IMR-90 (cell line): Measurements from ENCODE around the gene CFAP20. TPM values are rescaled to one million over a fixed set of nuclear protein-coding genes. Genes with fewer than 3 reads are reported as not detected.

Experiments
- ATAC-seq: fragments of 200-7000 bp; cut with Tn5 transposase; 2 replicates; pipeline ENCODE4 v1.9.1; 2020; ENCODE audit warnings: low read depth, mild to moderate bottlenecking, moderate library complexity
- Bru-seq: library from RNA; stranded (reverse); fragments of 400-500 nt; gene quantifications from one replicate; lab custom pipeline; 2021; lab: Mats Ljungman, UMichigan
- BruChase-seq, 2 experiments: library from RNA; stranded (reverse); fragments of 400-500 nt; gene quantifications; one replicate each; lab custom pipeline; 2021; lab: Mats Ljungman, UMichigan
- BruUV-seq: library from RNA; stranded (reverse); fragments of 400-500 nt; replicated peaks from 2 replicates; lab custom pipeline; 2021; lab: Mats Ljungman, UMichigan
- CTCF ChIA-PET: fragments of 300-600 bp; formaldehyde crosslinking; extraction: SDS; loops from one replicate; lab custom pipeline; 2021; ENCODE audit warnings: antibody characterized with exemption; lab: Yijun Ruan, JAX
- POLR2A ChIA-PET: fragments of 300-600 bp; sonication (Branson Sonifier 250); formaldehyde crosslinking; loops from one replicate; lab custom pipeline; 2022; ENCODE audit warnings: antibody characterized with exemption; ENCODE audit not compliant: unreplicated experiment; lab: Charles Lee
- DNase-seq: peaks from one replicate; pipeline ENCODE4 v3.0.0; 2013
- H2AFZ ChIP-seq: replicated peaks from 2 replicates; pipeline ENCODE3; 2013; ENCODE audit warnings: low read length, mild to moderate bottlenecking; ENCODE audit not compliant: poor library complexity
- H2AK5ac ChIP-seq: 2 replicates; pipeline ENCODE4 v1.6.1; 2013; ENCODE audit warnings: low read depth, low read length, inconsistent platforms
- H2AK9ac ChIP-seq: replicated peaks from 2 replicates; pipeline ENCODE3; 2013; ENCODE audit warnings: mild to moderate bottlenecking, low read depth, low read length, moderate library complexity; ENCODE audit not compliant: poor library complexity
- H2BK120ac ChIP-seq: 2 replicates; pipeline ENCODE4 v1.6.1; 2013; ENCODE audit warnings: low read depth, low read length, inconsistent platforms
- H2BK15ac ChIP-seq: 3 replicates; pipeline ENCODE4 v1.6.1; 2013; ENCODE audit warnings: low read depth, low read length, inconsistent platforms
- H2BK20ac ChIP-seq: 2 replicates; pipeline ENCODE4 v1.6.1; 2013; ENCODE audit warnings: low read depth, mild to moderate bottlenecking, inconsistent platforms, low read length, moderate library complexity
- H2BK5ac ChIP-seq: 2 replicates; pipeline ENCODE4 v1.6.1; 2013; ENCODE audit warnings: mild to moderate bottlenecking, low read depth, low read length, inconsistent platforms; ENCODE audit not compliant: poor library complexity, severe bottlenecking
- H3K14ac ChIP-seq: replicated peaks from 2 replicates; pipeline ENCODE4 v1.6.1; 2013; ENCODE audit warnings: low read depth, low read length, inconsistent platforms
- H3K18ac ChIP-seq: 2 replicates; pipeline ENCODE4 v1.6.1; 2013; ENCODE audit warnings: low read depth, low read length, control low read depth
- H3K23ac ChIP-seq: 2 replicates; pipeline ENCODE4 v1.6.1; 2013; ENCODE audit warnings: low read depth, low read length, inconsistent platforms
- H3K27ac ChIP-seq: 2 replicates; pipeline ENCODE4 v1.5.1; 2013; ENCODE audit warnings: mild to moderate bottlenecking, control low read depth, low read length; ENCODE audit not compliant: insufficient read depth
- H3K27me3 ChIP-seq: 2 replicates; pipeline ENCODE4 v1.6.1; 2013; ENCODE audit warnings: low read length; ENCODE audit not compliant: control insufficient read depth, insufficient read depth
- H3K36me3 ChIP-seq: 2 replicates; pipeline ENCODE4 v1.6.1; 2013; ENCODE audit warnings: low read length, mixed read lengths; ENCODE audit not compliant: control insufficient read depth, insufficient read depth
- H3K4ac ChIP-seq: 2 replicates; pipeline ENCODE4 v1.6.1; 2013; ENCODE audit warnings: low read depth, low read length, inconsistent platforms
- H3K4me1 ChIP-seq: 2 replicates; pipeline ENCODE4 v1.6.1; 2013; ENCODE audit warnings: low read length, mixed read lengths; ENCODE audit not compliant: control insufficient read depth, insufficient read depth
- H3K4me2 ChIP-seq: 2 replicates; pipeline ENCODE4 v1.6.1; 2013; ENCODE audit warnings: low read depth, mild to moderate bottlenecking, control low read depth, low read length, moderate library complexity
- H3K4me3 ChIP-seq: 2 replicates; pipeline ENCODE4 v1.5.1; 2013; ENCODE audit warnings: low read depth, mild to moderate bottlenecking, control low read depth, low read length, moderate library complexity; ENCODE audit not compliant: insufficient read depth
- H3K56ac ChIP-seq: 2 replicates; pipeline ENCODE4 v1.6.1; 2013; ENCODE audit warnings: low read length, inconsistent platforms; ENCODE audit not compliant: insufficient read depth; ENCODE audit errors: extremely low read depth
- H3K79me1 ChIP-seq, 2 experiments: 2 replicates each; pipeline ENCODE4 v1.6.1; 2013; ENCODE audit warnings: low read length in 2 of 2, inconsistent platforms in 1 of 2, low read depth in 1 of 2
- H3K9ac ChIP-seq: 2 replicates; pipeline ENCODE4 v1.6.1; 2013; ENCODE audit warnings: low read depth, low read length, control low read depth
- H3K9me1 ChIP-seq: 2 replicates; pipeline ENCODE4 v1.6.1; 2013; ENCODE audit warnings: low read length, inconsistent platforms; ENCODE audit not compliant: insufficient read depth
- H3K9me3 ChIP-seq: 2 replicates; pipeline ENCODE4 v1.6.1; 2013; ENCODE audit warnings: low read length; ENCODE audit not compliant: control insufficient read depth, insufficient read depth
- H4K20me1 ChIP-seq: 2 replicates; pipeline ENCODE4 v1.6.1; 2013; ENCODE audit warnings: low read length, inconsistent platforms; ENCODE audit not compliant: insufficient read depth
- H4K5ac ChIP-seq: 2 replicates; pipeline ENCODE4 v1.6.1; 2013; ENCODE audit warnings: mild to moderate bottlenecking, low read depth, low read length, control low read depth
- H4K8ac ChIP-seq, 2 experiments: 2 replicates each; pipeline ENCODE4 v1.6.1; 2013; ENCODE audit warnings: low read depth in 2 of 2, low read length in 2 of 2, control low read depth in 1 of 2, inconsistent platforms in 1 of 2
- H4K91ac ChIP-seq: 2 replicates; pipeline ENCODE4 v1.6.1; 2013; ENCODE audit warnings: low read depth, low read length, inconsistent platforms; ENCODE audit not compliant: insufficient read depth
- BHLHE40 ChIP-seq: fragments of 150-350 bp; IDR thresholded peaks from 2 replicates; pipeline ENCODE4 v1.6.1; 2016; ENCODE audit warnings: mild to moderate bottlenecking, low read depth, low read length
- CHD1 ChIP-seq: IDR thresholded peaks from 2 replicates; pipeline ENCODE4 v1.6.1; 2012; ENCODE audit warnings: low read depth, low read length, improper control_type of control experiment
- FOS ChIP-seq: fragments of 150-350 bp; IDR thresholded peaks from 2 replicates; pipeline ENCODE4 v1.6.1; 2016; ENCODE audit warnings: low read depth, low read length
- MAFK ChIP-seq: IDR thresholded peaks from 2 replicates; pipeline ENCODE4 v1.6.1; 2012; ENCODE audit warnings: low read depth, low read length, improper control_type of control experiment
- MAZ ChIP-seq: IDR thresholded peaks from 2 replicates; pipeline ENCODE4 v1.6.1; 2012; ENCODE audit warnings: low read depth, mild to moderate bottlenecking, low read length, improper control_type of control experiment, moderate library complexity, borderline replicate concordance
- NFE2L2 ChIP-seq: fragments of 150-350 bp; IDR thresholded peaks from 2 replicates; pipeline ENCODE4 v1.6.1; 2016; ENCODE audit warnings: low read depth, mild to moderate bottlenecking, low read length
- RAD21 ChIP-seq: IDR thresholded peaks from 2 replicates; pipeline ENCODE4 v1.6.1; 2012; ENCODE audit warnings: low read length, improper control_type of control experiment
- RCOR1 ChIP-seq: IDR thresholded peaks from 2 replicates; pipeline ENCODE4 v1.6.1; 2012; ENCODE audit warnings: mild to moderate bottlenecking, low read length, improper control_type of control experiment; ENCODE audit not compliant: insufficient replicate concordance
- RFX5 ChIP-seq: IDR thresholded peaks from 2 replicates; pipeline ENCODE4 v1.8.0; 2012; ENCODE audit warnings: low read depth, mild to moderate bottlenecking, low read length, moderate library complexity
- WGBS, 2 experiments: methylation state at CpG; one replicate each; pipeline versions ENCODE4 v1.1.5 to v1.1.7; 2013; ENCODE audit warnings: missing lambda C conversion rate in 2 of 2; ENCODE audit not compliant: insufficient read length in 1 of 2; ENCODE audit errors: extremely low coverage in 2 of 2; 5-methylcytosine and 5-hydroxymethylcytosine counted together
- dilution Hi-C: fragments of 300-500 bp; cut with HindIII; formaldehyde crosslinking; loops from one replicate; pipeline ENCODE4 v1.14.3; 2018; ENCODE audit warnings: low sequenced_read_pairs; ENCODE audit not compliant: unreplicated experiment
- in situ Hi-C: fragments of 300-500 bp; cut with MboI; formaldehyde crosslinking; loops from 3 replicates; pipeline ENCODE4 v1.14.3; 2019; ENCODE audit warnings: low sequenced_read_pairs, inconsistent platforms, mixed read lengths
- intact Hi-C: fragments of 100-400 bp; cut with micrococcal nuclease; formaldehyde crosslinking; loops from 2 replicates; pipeline ENCODE4 v1.10.0; 2022
- long read RNA-seq: library from polyadenylated mRNA; unstranded; transcript quantifications from one replicate; pipeline ENCODE4 v2.0.0, GENCODE V29; 2021; ENCODE audit not compliant: unreplicated experiment
- polyA plus RNA-seq, 3 experiments: library from polyadenylated mRNA; depleted of rRNA; stranded (reverse); fragments of >200 nt; gene quantifications; 2 replicates each; pipeline ENCODE4 v1.2.3, GENCODE V29; 2012; ENCODE audit warnings: low replicate concordance in 1 of 3
- total RNA-seq: library from RNA; depleted of rRNA; stranded (reverse); fragments of >200 nt; gene quantifications from 2 replicates; pipeline ENCODE4 v1.2.3, GENCODE V29; 2012; rRNA removed
- TF ChIP-seq, protein P1 (sequence below): fragments of 150-350 bp; IDR thresholded peaks from 2 replicates; pipeline ENCODE4 v1.6.1; 2016; ENCODE audit warnings: low read depth, mild to moderate bottlenecking, low read length, moderate library complexity, borderline replicate concordance
- TF ChIP-seq, protein P2 (sequence below): conservative IDR thresholded peaks from 2 replicates; pipeline ENCODE4 v1.5.1; 2012; ENCODE audit warnings: mild to moderate bottlenecking, low read depth, low read length, improper control_type of control experiment

CFAP20 gene
- 36.4 and 39.1 TPM in 2 replicates for total RNA-seq
- polyA plus RNA-seq (2012; rRNA removed), result 52.8 and 54.0 TPM in 2 replicates
- polyA plus RNA-seq (2012; cell fraction: cytosol; rRNA removed), result 38.3 and 51.0 TPM in 2 replicates
- polyA plus RNA-seq (2012; cell fraction: nucleus; rRNA removed; ENCODE audit: low replicate concordance), result 35.9 and 51.2 TPM in 2 replicates
- Bru-seq, nascent RNA, result percentile 66 among the genes with signal in this experiment
- BruChase-seq, experiment 1, labeled RNA remaining after a 6-hour chase, result percentile 64 among the genes with signal in this experiment
- BruChase-seq, experiment 2, labeled RNA remaining after a 2-hour chase, result percentile 59 among the genes with signal in this experiment
- long read RNA-seq, transcript CFAP20-201 (6 exons, 1,354 nt), result major isoform, 37 of 45 reads
- long read RNA-seq, partial matches to known transcripts, result 2 of 45 reads
- long read RNA-seq, other reads (novel, unspliced or antisense), result 6 of 45 reads

DNA sequence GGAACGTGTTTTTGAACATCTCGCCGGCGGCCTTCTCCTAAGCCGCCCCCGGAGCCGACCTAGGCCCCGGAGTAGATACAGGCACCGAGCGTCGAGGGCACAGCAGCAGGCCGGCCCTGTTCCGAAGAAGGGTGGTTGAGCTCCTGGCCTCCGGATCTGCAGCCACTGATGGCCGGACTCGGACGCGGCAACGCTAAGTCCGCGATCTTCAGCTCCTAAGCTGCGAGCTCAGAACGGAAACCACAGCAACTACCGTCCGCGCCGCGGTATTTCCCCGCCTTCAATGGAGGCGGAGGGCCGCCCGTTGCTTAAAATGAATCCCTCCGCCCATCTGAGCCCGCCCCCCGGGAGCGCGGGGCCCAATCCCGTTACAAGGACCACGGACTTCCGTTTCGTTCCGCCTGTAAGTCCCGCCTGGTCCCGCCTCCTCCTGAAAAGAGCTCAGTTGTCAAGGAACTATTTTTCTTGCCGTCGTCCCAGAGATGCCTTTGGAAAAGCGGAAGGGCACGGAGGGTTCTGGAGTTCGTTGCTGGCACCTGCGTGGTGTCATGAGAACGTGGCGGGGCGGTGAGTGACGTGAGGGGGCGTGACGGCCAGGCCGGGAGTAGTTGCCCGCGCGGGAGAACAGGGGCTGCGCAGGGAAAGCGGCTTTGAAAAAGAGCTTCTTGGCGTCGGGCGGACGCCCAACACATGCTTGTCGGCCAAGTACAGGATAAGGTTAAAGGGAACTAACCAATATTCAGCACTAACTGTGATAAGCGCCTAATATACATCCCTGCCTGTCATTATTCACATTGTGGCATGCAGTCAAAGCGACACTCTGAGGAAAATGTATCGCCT, at the start of gene CFAP20:
Gene CFAP20, minus strand, starts transcription at position 285 of the 840 bp plus-strand sequence. Its CDS starts 266 bp downstream, at position 19.
- Histone ChIP-seq H3K56ac (0 out of 2 replicates have a peak within 1 kb of the TSS, but pooled peaks have one; percentile 10), H3K79me1 (peaks cover 20 to 38% of the 10 kb centered on the region in 2 experiments), H3K27me3 (no peaks in the 10 kb centered on the region), H2AK5ac (peak within 1 kb of the TSS; percentile 75; the same call in 1 of the 2 replicates), H4K91ac (peak within 1 kb of the TSS; percentile 73; the same call in 1 of the 2 replicates), H3K4me1 (peaks cover 11% of the 10 kb centered on the region), H3K14ac (peak within 1 kb of the TSS; percentile 43), H3K4ac (peak within 1 kb of the TSS; percentile 56), H4K20me1 (peaks cover 41% of the 10 kb centered on the region), H2BK120ac (0 out of 2 replicates have a peak within 1 kb of the TSS, but pooled peaks have one; percentile 25), H2BK20ac (no peak within 1 kb of the TSS), H3K27ac (peak within 1 kb of the TSS; percentile 72), H3K23ac (peak within 1 kb of the TSS; percentile 73), H3K9me3 (0 out of 2 replicates have a peak, but pooled peaks cover 2% of the 10 kb centered on the region), H2AK9ac (peak within 1 kb of the TSS; percentile 85), H3K4me3 (peak within 1 kb of the TSS; percentile 84), H3K9ac (peak within 1 kb of the TSS; percentile 85), H4K5ac (peak within 1 kb of the TSS; percentile 45), H3K36me3 (no peaks in the 10 kb centered on the region), H2BK5ac (peak within 1 kb of the TSS; percentile 72), H2AFZ (peak within 1 kb of the TSS; percentile 97), H3K9me1 (peaks cover 12% of the 10 kb centered on the region), H3K18ac (peak within 1 kb of the TSS; percentile 14; the same call in 1 of the 2 replicates), H3K4me2 (peak within 1 kb of the TSS; percentile 99), H2BK15ac (peak within 1 kb of the TSS; percentile 12; the same call in 1 of the 3 replicates), H4K8ac (peak within 1 kb of the TSS; percentile 72 to 90)
- ChIA-PET POLR2A (interaction anchor here (0.6 kb wide), 1 partner anchor 42 kb away, joined by 3 read pairs; no protein-coding TSS in a partner anchor), CTCF (interaction anchor here (0.8 kb wide), 1 partner anchor 12 kb away, joined by 3 read pairs; no protein-coding TSS in a partner anchor)
- DNase-seq (peak; percentile 100), ATAC-seq (peak; percentile 95)
- WGBS, 2 experiments, result 4% methylated on average over 20 of the region's 70 CpGs; no CpG with 5 or more reads in 1 of the 2 experiments
- intact Hi-C loops, result loop anchor here (5.0 kb wide), 1 partner anchor 392 kb away; the partner anchor contains the start of gene KATNB1
- dilution Hi-C loops, result no loop called here
- in situ Hi-C loops, result loop anchor here (5.0 kb wide), 1 partner anchor 107 kb away; no protein-coding TSS in a partner anchor
- BruUV-seq, result no TSS peak
- TF ChIP-seq NFE2L2 (no peak), FOS (peak; percentile 52; the same call in 1 of the 2 replicates), MAZ (peak; percentile 52; the same call in 1 of the 2 replicates), RAD21 (no peak), BHLHE40 (peak; percentile 96), RFX5 (no peak), CHD1 (no peak), MAFK (no peak), RCOR1 (peak; percentile 66)
- TF ChIP-seq, protein P1, sequence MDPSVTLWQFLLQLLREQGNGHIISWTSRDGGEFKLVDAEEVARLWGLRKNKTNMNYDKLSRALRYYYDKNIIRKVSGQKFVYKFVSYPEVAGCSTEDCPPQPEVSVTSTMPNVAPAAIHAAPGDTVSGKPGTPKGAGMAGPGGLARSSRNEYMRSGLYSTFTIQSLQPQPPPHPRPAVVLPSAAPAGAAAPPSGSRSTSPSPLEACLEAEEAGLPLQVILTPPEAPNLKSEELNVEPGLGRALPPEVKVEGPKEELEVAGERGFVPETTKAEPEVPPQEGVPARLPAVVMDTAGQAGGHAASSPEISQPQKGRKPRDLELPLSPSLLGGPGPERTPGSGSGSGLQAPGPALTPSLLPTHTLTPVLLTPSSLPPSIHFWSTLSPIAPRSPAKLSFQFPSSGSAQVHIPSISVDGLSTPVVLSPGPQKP, result no peak
- TF ChIP-seq, protein P2, sequence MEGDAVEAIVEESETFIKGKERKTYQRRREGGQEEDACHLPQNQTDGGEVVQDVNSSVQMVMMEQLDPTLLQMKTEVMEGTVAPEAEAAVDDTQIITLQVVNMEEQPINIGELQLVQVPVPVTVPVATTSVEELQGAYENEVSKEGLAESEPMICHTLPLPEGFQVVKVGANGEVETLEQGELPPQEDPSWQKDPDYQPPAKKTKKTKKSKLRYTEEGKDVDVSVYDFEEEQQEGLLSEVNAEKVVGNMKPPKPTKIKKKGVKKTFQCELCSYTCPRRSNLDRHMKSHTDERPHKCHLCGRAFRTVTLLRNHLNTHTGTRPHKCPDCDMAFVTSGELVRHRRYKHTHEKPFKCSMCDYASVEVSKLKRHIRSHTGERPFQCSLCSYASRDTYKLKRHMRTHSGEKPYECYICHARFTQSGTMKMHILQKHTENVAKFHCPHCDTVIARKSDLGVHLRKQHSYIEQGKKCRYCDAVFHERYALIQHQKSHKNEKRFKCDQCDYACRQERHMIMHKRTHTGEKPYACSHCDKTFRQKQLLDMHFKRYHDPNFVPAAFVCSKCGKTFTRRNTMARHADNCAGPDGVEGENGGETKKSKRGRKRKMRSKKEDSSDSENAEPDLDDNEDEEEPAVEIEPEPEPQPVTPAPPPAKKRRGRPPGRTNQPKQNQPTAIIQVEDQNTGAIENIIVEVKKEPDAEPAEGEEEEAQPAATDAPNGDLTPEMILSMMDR, result no peak
